Lower lobe of right lung (tissue), 2 donors: ENCODE results near the gene CPT1C. TPM values are rescaled to one million over a fixed set of nuclear protein-coding genes. Genes with fewer than 3 reads are reported as not detected.

ENCODE experiments used
- ATAC-seq, 2 donors: fragments of 200-7000 bp; cut with Tn5 transposase; one replicate each; pipeline ENCODE4 v1.9.1; 2020 to 2022; ENCODE audit warnings: mild to moderate bottlenecking in 2 of 2, moderate library complexity in 2 of 2
- DNase-seq: peaks from one replicate; pipeline ENCODE4 v3.0.0-alpha.2; 2020
- H3K27ac ChIP-seq: fragments of 200-600 bp; one replicate; pipeline ENCODE4 v1.8.0; 2022
- H3K27me3 ChIP-seq: fragments of 200-600 bp; one replicate; pipeline ENCODE4 v1.8.0; 2022; ENCODE audit warnings: low read depth
- H3K36me3 ChIP-seq: fragments of 200-600 bp; one replicate; pipeline ENCODE4 v1.8.0; 2022; ENCODE audit warnings: mild to moderate bottlenecking
- H3K4me1 ChIP-seq: fragments of 200-600 bp; one replicate; pipeline ENCODE4 v1.8.0; 2022
- H3K4me3 ChIP-seq: fragments of 200-600 bp; one replicate; pipeline ENCODE4 v1.8.0; 2022; ENCODE audit warnings: mild to moderate bottlenecking
- H3K9me3 ChIP-seq: fragments of 200-600 bp; one replicate; pipeline ENCODE4 v1.8.0; 2022
- intact Hi-C: fragments of 100-400 bp; cut with DNase I; formaldehyde crosslinking; loops from one replicate; pipeline ENCODE4 v1.11.0; 2022
- total RNA-seq: library from RNA; stranded (reverse); fragmentation: NEBNext Ultra II Directional; extraction: Animal tissue kit (Norgen Biotek cat#: 25700); gene quantifications from one replicate; pipeline ENCODE4 v1.2.1, GENCODE V29; 2021
- TF ChIP-seq, protein P1 (sequence below): fragments of 200-600 bp; IDR thresholded peaks from one replicate; pipeline ENCODE4 v1.8.0; 2022; ENCODE audit warnings: antibody characterized with exemption, mild to moderate bottlenecking
- donor health status: DM: no; HTN: yes; CAD: no; lungs with severe emphysema.

The CPT1C gene
- total RNA-seq, 1 donor from 2014 or later, result 3.8 TPM

GRCh38 chr19:49664171-49665035 is 26.5 kb upstream of the CPT1C start:
- intact Hi-C loops, result no loop called here
- H3K4me3 ChIP-seq, result peak overlapping the region; percentile 99
- peaks cover 23% of the 10 kb centered on the region for H3K4me1 ChIP-seq
- no peaks in the 10 kb centered on the region for H3K9me3 ChIP-seq
- no peaks in the 10 kb centered on the region for H3K27me3 ChIP-seq
- H3K36me3 ChIP-seq, result peaks cover 38% of the 10 kb centered on the region
- peak overlapping the region; percentile 89 for H3K27ac ChIP-seq
- TF ChIP-seq, protein P1, sequence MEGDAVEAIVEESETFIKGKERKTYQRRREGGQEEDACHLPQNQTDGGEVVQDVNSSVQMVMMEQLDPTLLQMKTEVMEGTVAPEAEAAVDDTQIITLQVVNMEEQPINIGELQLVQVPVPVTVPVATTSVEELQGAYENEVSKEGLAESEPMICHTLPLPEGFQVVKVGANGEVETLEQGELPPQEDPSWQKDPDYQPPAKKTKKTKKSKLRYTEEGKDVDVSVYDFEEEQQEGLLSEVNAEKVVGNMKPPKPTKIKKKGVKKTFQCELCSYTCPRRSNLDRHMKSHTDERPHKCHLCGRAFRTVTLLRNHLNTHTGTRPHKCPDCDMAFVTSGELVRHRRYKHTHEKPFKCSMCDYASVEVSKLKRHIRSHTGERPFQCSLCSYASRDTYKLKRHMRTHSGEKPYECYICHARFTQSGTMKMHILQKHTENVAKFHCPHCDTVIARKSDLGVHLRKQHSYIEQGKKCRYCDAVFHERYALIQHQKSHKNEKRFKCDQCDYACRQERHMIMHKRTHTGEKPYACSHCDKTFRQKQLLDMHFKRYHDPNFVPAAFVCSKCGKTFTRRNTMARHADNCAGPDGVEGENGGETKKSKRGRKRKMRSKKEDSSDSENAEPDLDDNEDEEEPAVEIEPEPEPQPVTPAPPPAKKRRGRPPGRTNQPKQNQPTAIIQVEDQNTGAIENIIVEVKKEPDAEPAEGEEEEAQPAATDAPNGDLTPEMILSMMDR, result peak; percentile 29
- DNase-seq, result peak; percentile 93
- peak; percentile 89 to 91 for ATAC-seq

- H3K36me3 ChIP-seq, result peaks cover 33% of the 10 kb centered on the region
- peak overlapping the region; percentile 89 for H3K27ac ChIP-seq
- peak in 1 of 2 donors; percentile 0 for ATAC-seq
- TF ChIP-seq, protein P1, result no peak
- no peaks in the 10 kb centered on the region for H3K9me3 ChIP-seq
- intact Hi-C loops, result no loop called here
- H3K27me3 ChIP-seq, result no peaks in the 10 kb centered on the region
- DNase-seq, result no peak
- H3K4me1 ChIP-seq, result peaks cover 23% of the 10 kb centered on the region
- H3K4me3 ChIP-seq, result peak overlapping the region; percentile 99
Observed at GRCh38 chr19:49665036-49665350, 25.9 kb upstream of the CPT1C start.

- Histone ChIP-seq H3K36me3 (peaks cover 30% of the 10 kb centered on the region), H3K27me3 (no peaks in the 10 kb centered on the region), H3K4me1 (peaks cover 23% of the 10 kb centered on the region), H3K27ac (peak within 1 kb of the TSS; percentile 89), H3K9me3 (no peaks in the 10 kb centered on the region), H3K4me3 (peak within 1 kb of the TSS; percentile 99)
- intact Hi-C loops, result no loop called here
- DNase-seq (peak; percentile 98), ATAC-seq (peak; percentile 94)
- TF ChIP-seq, protein P1, result no peak
Observed at GRCh38 chr19:49665351-49666119, 25.4 kb upstream of the CPT1C start, which contains the start of the genes BCL2L12 and IRF3. BCL2L12 (plus strand) TSS chr19:49665933; CDS start chr19:49666693, 760 bp downstream. IRF3 (minus strand) TSS chr19:49665857; CDS start chr19:49664838, 1,019 bp downstream.

- no peaks in the 10 kb centered on the region for H3K27me3 ChIP-seq
- intact Hi-C loops, result no loop called here
- H3K27ac ChIP-seq, result peak overlapping the region; percentile 89
- ATAC-seq (no peak), DNase-seq (no peak)
- peaks cover 24% of the 10 kb centered on the region for H3K36me3 ChIP-seq
- no peaks in the 10 kb centered on the region for H3K9me3 ChIP-seq
- H3K4me1 ChIP-seq, result peaks cover 23% of the 10 kb centered on the region
- H3K4me3 ChIP-seq, result peak overlapping the region; percentile 99
- TF ChIP-seq, protein P1, result no peak
Observed at GRCh38 chr19:49666120-49666444, 24.8 kb upstream of the CPT1C start.

GRCh38 chr19:49667473-49667872 is 23.4 kb upstream of the CPT1C start:
- DNase-seq, result no peak
- intact Hi-C loops, result no loop called here
- H3K27ac ChIP-seq, result no peak overlapping the region
- no peak for ATAC-seq
- no peaks in the 10 kb centered on the region for H3K27me3 ChIP-seq
- H3K4me3 ChIP-seq, result no peak overlapping the region
- H3K36me3 ChIP-seq, result peaks cover 10% of the 10 kb centered on the region
- peaks cover 31% of the 10 kb centered on the region for H3K4me1 ChIP-seq
- H3K9me3 ChIP-seq, result no peaks in the 10 kb centered on the region
- TF ChIP-seq, protein P1, result no peak
